SKM-1 treated with dmso at 0.1 percent for 144 hours (cell line): ENCODE measurements around the gene AJAP1.

Experiments used
- DNase-seq: peaks from one replicate; lab custom pipeline; 2025; ENCODE audit not compliant: unreplicated experiment; lab: John Stamatoyannopoulos, UW

Gene AJAP1

DNA sequence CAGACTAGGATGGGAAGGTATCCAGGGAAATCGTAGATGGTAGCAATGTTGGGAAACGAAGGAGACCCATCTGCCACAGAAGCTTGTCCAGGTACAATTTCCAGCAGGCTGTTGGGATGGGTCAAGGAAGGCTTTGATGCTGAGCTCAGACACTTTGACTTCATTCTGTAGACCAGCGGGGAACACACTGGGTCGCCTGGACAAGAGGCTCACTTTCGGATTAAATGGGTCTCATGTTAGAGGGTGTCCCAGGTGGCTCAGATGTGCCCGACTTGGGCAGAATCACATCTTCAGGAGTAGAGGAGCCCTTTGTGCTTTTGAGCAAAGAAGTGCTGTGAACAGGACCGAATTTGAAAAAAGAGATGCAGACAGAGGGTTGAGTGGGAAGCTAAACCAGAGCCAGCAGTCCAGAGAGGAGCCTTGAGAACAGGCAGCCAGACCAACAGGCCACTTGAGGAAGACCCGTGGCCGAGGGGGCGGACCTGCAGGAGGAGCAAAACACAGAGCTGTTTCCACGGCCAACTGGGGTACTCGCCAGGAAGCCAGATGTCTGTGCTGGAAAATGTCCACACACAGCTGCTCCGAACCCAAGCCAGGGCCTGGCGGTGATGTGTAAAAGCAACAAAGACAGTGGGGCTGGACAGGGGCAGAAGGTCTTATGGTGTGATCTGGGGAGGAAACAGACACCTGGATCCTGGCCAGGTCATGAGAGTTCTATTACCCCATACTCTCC is 146.9 kb downstream of the AJAP1 start:
- DNase-seq, result no peak

DNA sequence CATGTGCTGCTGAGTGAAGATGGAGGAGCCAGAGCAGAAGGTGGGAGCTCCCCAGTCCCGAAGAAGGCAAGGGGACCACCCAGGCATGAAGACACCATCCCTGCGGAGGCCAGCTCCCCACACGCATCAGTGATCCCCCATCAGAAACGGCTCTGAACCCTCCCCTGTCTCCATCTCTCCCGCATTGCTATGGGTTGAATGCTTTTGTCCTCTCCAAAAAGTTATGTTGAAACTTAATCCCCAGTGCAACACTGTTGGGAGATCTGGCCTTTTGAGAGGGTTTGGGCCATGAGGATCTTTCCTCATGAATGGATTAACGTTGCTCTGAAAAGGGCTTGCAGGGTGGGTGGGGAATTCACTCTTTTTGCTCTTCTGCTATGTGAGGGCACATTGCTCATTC is 147.6 kb downstream of the AJAP1 start:
- DNase-seq, result no peak

DNA sequence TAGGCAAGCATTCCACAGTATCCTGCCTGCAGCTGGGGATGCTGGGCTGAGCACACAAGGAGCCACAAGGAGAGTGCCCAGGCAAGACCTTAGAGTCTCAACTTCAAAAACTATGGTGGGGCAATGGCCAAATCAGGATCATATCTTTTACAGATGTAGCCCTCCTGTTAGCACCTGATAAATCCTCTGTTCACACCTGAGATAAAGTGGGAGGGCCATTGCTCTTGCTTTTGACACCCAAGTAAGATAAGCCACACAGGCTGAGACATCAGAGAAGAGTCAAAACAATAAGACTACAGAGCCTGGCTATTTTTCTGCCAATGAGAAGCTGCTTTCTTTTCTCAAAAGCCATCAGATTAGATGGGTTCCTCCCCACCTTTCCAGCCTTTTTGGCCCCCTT is 148.9 kb downstream of the AJAP1 start:
- DNase-seq, result no peak

DNA sequence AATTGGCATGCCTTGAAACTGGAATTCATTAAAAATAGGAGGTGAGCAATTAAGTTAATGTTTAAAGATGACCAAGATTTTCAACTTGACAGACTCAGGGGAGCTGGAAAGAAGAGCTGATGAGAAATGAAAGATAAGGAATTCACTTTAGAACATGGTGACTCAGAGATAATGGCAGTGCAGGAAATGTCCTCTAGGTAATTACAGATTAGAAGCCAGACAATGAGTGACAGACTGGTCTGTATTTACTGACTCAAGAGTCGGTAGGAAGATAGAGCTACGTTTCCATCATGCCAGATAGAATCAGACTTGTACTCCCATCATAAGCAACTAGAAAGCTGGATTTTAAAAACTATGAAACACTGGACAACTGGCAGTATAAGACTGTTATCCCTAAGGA is 151.6 kb downstream of the AJAP1 start:
- DNase-seq, result no peak

DNA sequence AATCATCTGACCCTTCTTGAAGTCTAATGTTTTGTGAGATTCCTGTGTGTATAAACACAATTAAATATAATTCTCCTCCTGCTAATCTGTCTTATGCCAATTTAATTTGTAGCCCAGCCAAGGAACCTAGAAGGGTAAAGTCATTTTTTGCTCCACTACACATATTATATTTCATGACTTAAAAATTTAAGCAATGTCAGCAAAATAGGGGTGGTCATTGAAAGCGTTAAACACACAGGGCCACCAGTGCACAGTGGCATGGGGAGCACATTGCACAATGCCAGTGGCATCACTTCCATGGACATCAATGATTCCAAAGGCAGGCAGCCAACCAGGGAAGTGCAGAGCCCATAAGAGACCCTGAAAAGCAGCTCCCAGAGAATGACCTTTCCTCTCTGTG is 166.1 kb downstream of the AJAP1 start:
- no peak for DNase-seq

DNA sequence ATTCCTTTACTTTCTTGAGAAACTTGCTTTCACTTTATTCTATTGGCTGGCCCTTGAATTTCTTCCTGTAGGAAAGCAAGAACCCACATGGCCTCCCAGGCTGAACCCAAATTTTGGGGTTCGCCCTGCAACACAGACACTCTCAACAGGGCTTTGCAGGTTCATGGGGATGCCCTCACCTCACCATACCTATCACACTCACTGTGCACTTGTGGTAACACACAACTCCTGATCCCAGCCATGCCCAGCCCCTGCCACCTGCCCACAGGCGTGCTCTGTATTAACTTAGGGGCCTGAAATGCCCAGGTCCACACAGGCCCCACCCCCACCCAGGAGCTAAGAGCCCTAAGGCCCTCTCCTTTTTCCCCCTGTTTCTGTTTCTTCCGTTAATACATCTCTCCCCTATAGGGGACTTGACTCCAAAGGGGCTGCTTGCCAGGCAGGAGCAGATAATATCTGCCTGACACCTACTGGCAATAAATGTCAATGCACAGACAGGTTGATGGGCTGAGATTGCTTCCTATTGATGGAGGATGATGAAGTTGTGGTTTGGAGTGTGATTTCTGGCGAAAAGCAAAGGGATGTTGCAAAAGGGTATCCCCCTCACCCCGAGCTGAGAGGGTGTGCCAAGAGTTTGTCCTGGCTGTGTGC is 171.5 kb downstream of the AJAP1 start:
- DNase-seq, result no peak

DNA sequence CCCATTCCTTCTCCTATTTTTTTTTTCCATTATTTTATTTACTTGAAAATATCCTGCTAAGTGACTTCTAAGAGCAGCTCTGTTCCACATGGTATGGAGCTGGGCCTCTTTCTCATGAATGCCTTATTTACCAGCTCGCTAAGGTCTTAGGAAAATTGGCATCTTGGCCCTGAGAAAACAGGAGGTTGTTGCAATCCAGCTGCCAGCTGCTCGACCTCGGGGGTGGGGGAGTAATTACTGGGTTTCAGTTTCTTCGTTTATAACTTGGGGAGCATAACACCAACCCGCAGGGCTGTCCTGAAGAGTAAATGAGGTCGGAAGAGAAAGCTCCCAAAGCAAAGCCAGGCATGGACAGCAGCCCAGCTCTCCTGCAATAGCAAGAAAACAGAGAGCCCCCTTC is 176.3 kb downstream of the AJAP1 start:
- DNase-seq, result no peak

DNA sequence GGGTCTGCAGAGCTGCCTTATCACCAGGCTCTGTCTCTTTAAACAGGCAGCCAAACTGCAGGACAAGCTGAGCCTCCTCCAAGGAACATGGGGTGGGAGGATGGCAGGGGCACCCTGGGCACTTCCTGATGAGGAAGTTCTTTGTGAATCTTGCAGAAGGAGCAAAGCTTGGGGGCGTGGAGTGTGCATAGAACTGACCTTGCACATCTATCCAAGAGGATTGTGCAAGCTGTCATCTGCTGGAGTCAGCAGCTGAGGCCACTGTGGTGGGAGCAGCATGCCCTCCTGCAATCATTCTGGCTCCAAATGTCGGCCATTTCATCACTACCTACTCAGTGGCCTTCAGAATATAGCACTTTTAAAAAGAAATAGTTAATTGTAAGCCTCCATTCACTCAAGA is 182.2 kb downstream of the AJAP1 start:
- no peak for DNase-seq

DNA sequence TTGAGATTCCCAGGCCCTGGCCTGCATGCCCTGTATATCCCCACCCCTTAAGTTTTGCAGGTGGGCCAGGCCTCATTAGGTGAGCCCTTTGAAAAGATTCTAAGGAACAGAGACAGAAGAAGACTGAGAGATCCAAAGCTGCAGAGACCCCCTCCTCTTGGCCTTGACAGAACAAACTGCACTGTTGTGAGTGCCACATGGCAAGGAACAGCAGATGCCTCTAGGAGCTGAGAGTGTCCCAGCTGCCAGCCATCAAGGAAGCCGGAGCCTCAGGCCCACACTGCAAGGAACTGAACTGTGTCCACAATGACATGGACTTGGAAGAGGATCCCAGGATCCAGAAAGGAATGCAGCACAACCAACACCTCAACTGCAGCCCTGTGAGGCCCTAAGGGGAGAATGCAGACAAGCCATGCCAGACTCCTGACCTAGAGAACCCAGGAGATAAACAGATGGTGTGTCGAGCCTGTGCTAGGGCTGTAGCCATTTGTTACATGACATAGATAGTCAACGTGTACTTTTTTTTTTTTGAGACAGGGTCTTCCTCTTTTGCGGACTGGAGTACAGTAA is 182.7 kb downstream of the AJAP1 start:
- DNase-seq, result no peak

DNA sequence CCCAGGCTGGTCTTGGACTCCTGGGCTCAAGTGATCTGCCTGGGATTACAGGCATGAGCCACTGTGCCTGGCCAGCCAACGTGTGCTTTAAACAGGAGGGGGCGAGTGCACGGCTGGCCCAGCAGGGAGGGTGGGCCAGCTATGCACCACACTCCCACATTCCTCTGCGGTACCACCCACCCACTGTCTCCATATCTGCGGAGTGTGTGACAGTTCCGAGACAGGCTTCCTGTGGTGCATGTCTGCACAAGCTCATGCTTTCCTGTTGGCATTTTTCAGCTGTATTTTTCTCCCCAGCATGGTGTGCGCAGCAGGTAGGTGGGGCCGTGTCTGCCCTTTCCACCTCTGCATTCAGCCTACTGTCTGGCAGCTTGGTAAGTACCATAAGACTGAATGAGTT is 183.3 kb downstream of the AJAP1 start:
- DNase-seq, result no peak

DNA sequence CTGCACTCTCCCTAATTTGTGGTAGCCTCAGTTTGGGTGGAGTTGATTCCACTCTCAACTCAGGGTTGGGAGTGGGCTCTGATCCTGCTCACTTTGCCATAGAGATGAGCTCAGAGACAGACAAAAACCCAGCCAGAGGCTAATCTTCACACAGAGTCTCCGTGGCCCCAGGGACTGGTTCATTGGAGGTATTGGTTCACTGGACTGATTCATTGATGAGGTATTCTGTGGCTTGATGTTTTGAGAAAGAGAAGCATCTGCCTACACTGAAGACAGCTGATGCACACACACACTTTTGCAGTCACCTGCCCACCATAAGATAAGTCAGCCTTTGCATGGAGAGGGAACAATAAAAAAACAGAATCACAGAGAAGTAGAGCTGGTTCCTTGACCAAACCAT is 183.8 kb downstream of the AJAP1 start:
- no peak for DNase-seq
